HCT116 (cell line): Measurements from ENCODE around the gene TFEB. TPM values are rescaled to one million over a fixed set of nuclear protein-coding genes. Genes with fewer than 3 reads are reported as not detected.

Source experiments
- ATAC-seq: fragments of 200-7000 bp; cut with Tn5 transposase; 2 replicates; pipeline ENCODE4 v1.9.1; 2020; ENCODE audit warnings: mild to moderate bottlenecking, moderate library complexity
- BruUV-seq: library from RNA; stranded (reverse); fragments of 400-500 nt; replicated peaks from 2 replicates; lab custom pipeline; 2021; lab: Mats Ljungman, UMichigan
- CTCF ChIA-PET: fragments of 300-600 bp; sonication (Branson Sonifier 250); formaldehyde crosslinking; loops from one replicate; lab custom pipeline; 2021; ENCODE audit warnings: antibody characterized with exemption; lab: Charles Lee
- POLR2A ChIA-PET: fragments of 300-600, 350-600 bp; sonication (Branson Sonifier 250); formaldehyde crosslinking; loops from one replicate; lab custom pipeline; 2021; ENCODE audit warnings: antibody characterized with exemption; lab: Charles Lee
- RAD21 ChIA-PET, 2 experiments: fragments of 300-600 bp; sonication (Branson Sonifier 250); formaldehyde crosslinking; loops; one replicate each; lab custom pipeline; 2023; ENCODE audit warnings: low total read pairs in 2 of 2; ENCODE audit not compliant: uncharacterized antibody in 2 of 2, unreplicated experiment in 2 of 2, low non-redundant PET in 1 of 2; lab: Charles Lee
- DNase-seq: peaks from one replicate; pipeline ENCODE4 v3.0.0-alpha.2; 2010; ENCODE audit warnings: low read depth, low spot score
- H2AFZ ChIP-seq: fragments of 200-600 bp; shearing (Covaris generic), sonication (generic); 2 replicates; pipeline ENCODE4 v1.6.1; 2017; ENCODE audit warnings: low read depth, mixed run types, mixed read lengths, antibody characterized with exemption, low read length; ENCODE audit not compliant: poor library complexity, severe bottlenecking
- H3K27ac ChIP-seq: 2 replicates; pipeline ENCODE4 v1.5.1; 2012; ENCODE audit warnings: low read depth, low read length
- H3K27me3 ChIP-seq: fragments of 200-600 bp; sonication (generic); 2 replicates; pipeline ENCODE4 v1.6.1; 2016; ENCODE audit warnings: mixed run types, low read length, mixed read lengths; ENCODE audit not compliant: insufficient read depth
- H3K36me3 ChIP-seq, 2 experiments: fragments of 200-500 bp in 1 of 2; fragments of 200-600 bp in 1 of 2; sonication (Bioruptor generic) in 1 of 2; sonication (generic) in 1 of 2; 2 replicates each; pipeline versions ENCODE4 v1.5.1 to v1.6.1; 2014 to 2016; ENCODE audit warnings: low read length in 2 of 2, inconsistent platforms in 1 of 2, mixed read lengths in 1 of 2, mixed run types in 1 of 2; ENCODE audit not compliant: insufficient read depth in 2 of 2, control insufficient read depth in 1 of 2
- H3K4me1 ChIP-seq, 2 experiments: fragments of 200-600 bp in 1 of 2; sonication (generic) in 1 of 2; 2 replicates each; pipeline versions ENCODE4 v1.5.1 to v1.6.1; 2012 to 2017; ENCODE audit warnings: low read length in 2 of 2, inconsistent platforms in 1 of 2, mild to moderate bottlenecking in 1 of 2, mixed read lengths in 1 of 2, mixed run types in 1 of 2, moderate library complexity in 1 of 2; ENCODE audit not compliant: insufficient read depth in 2 of 2, control insufficient read depth in 1 of 2
- H3K4me2 ChIP-seq: fragments of 200-600 bp; sonication (generic); 2 replicates; pipeline ENCODE4 v1.6.1; 2017; ENCODE audit warnings: mixed run types, low read length, mixed read lengths
- H3K4me3 ChIP-seq, 2 experiments: fragments of 200-600 bp in 1 of 2; sonication (generic) in 1 of 2; replicated peaks in 1 of 2; 2 replicates each; pipeline ENCODE4 v1.5.1; 2011 to 2016; ENCODE audit warnings: low read length in 2 of 2, control low read depth in 1 of 2, low read depth in 1 of 2, mild to moderate bottlenecking in 1 of 2, mixed read lengths in 1 of 2, mixed run types in 1 of 2
- H3K79me2 ChIP-seq: fragments of 200-600 bp; sonication (generic); 2 replicates; pipeline ENCODE4 v1.6.1; 2017; ENCODE audit warnings: mild to moderate bottlenecking, mixed run types, low read length, moderate library complexity, mixed read lengths; ENCODE audit not compliant: insufficient read depth
- H3K9ac ChIP-seq: fragments of 200-600 bp; sonication (generic); 2 replicates; pipeline ENCODE4 v1.6.1; 2016; ENCODE audit warnings: low read length, mixed read lengths
- H3K9me2 ChIP-seq: fragments of 200-600 bp; sonication (generic), shearing (Covaris generic); 2 replicates; pipeline ENCODE4 v1.6.1; 2017; ENCODE audit warnings: mixed run types, mild to moderate bottlenecking, moderate library complexity; ENCODE audit not compliant: insufficient read depth
- H3K9me3 ChIP-seq, 2 experiments: fragments of 200-500 bp in 1 of 2; fragments of 200-600 bp in 1 of 2; sonication (Bioruptor generic) in 1 of 2; sonication (generic) in 1 of 2; 2 replicates each; pipeline ENCODE4 v1.6.1; 2014 to 2017; ENCODE audit warnings: low read length in 2 of 2, mixed read lengths in 2 of 2, inconsistent platforms in 1 of 2, low read depth in 1 of 2, mild to moderate bottlenecking in 1 of 2, mixed run types in 1 of 2, moderate library complexity in 1 of 2; ENCODE audit not compliant: control insufficient read depth in 1 of 2, insufficient read depth in 1 of 2
- H4K20me1 ChIP-seq: fragments of 200-600 bp; sonication (generic), shearing (Covaris generic); 2 replicates; pipeline ENCODE4 v1.6.1; 2017; ENCODE audit warnings: mixed run types, mild to moderate bottlenecking, moderate library complexity; ENCODE audit not compliant: insufficient read depth
- CBX3 ChIP-seq: IDR thresholded peaks from 2 replicates; pipeline ENCODE4 v1.6.1; 2012; ENCODE audit warnings: low read depth
- CEBPB ChIP-seq: IDR thresholded peaks from 2 replicates; pipeline ENCODE4 v1.6.1; 2012; ENCODE audit warnings: low read depth
- EGR1 ChIP-seq: IDR thresholded peaks from 2 replicates; pipeline ENCODE4 v1.6.1; 2012; ENCODE audit warnings: low read depth
- ELF1 ChIP-seq: IDR thresholded peaks from 2 replicates; pipeline ENCODE4 v1.6.1; 2012; ENCODE audit warnings: low read depth, borderline replicate concordance
- EZH2 ChIP-seq: fragments of 200-600 bp; sonication (generic); IDR thresholded peaks from 2 replicates; pipeline ENCODE4 v1.6.1; 2017; ENCODE audit warnings: antibody characterized with exemption, mixed run types
- EZH2phosphoT487 ChIP-seq: fragments of 200-600 bp; IDR thresholded peaks from 2 replicates; pipeline ENCODE4 v1.6.1; 2018; ENCODE audit warnings: antibody characterized with exemption, borderline replicate concordance
- JUND ChIP-seq: IDR thresholded peaks from 2 replicates; pipeline ENCODE4 v1.6.1; 2012
- MAX ChIP-seq: IDR thresholded peaks from 2 replicates; pipeline ENCODE4 v1.6.1; 2012
- POLR2A ChIP-seq: IDR thresholded peaks from 2 replicates; pipeline ENCODE4 v1.7.0; 2011; ENCODE audit warnings: borderline replicate concordance; ENCODE audit not compliant: insufficient read depth, insufficient read length; ENCODE audit errors: extremely low read depth
- POLR2AphosphoS5 ChIP-seq: IDR thresholded peaks from 2 replicates; pipeline ENCODE4 v1.6.1; 2011; ENCODE audit warnings: mild to moderate bottlenecking, low read depth, low read length, moderate library complexity
- RAD21 ChIP-seq: IDR thresholded peaks from 2 replicates; pipeline ENCODE4 v1.6.1; 2012; ENCODE audit warnings: low read depth, mild to moderate bottlenecking
- SIN3A ChIP-seq: IDR thresholded peaks from 2 replicates; pipeline ENCODE4 v1.6.1; 2012; ENCODE audit warnings: low read depth
- SP1 ChIP-seq: IDR thresholded peaks from 2 replicates; pipeline ENCODE4 v1.6.1; 2012; ENCODE audit warnings: low read depth
- SRF ChIP-seq: IDR thresholded peaks from 2 replicates; pipeline ENCODE4 v1.6.1; 2012; ENCODE audit warnings: low read depth
- TCF7L2 ChIP-seq: IDR thresholded peaks from 2 replicates; pipeline ENCODE4 v1.7.0; 2011; ENCODE audit warnings: borderline replicate concordance, inconsistent platforms; ENCODE audit not compliant: insufficient read depth, insufficient read length; ENCODE audit errors: extremely low read depth
- YY1 ChIP-seq: IDR thresholded peaks from 2 replicates; pipeline ENCODE4 v1.6.1; 2011; ENCODE audit warnings: low read length, low read depth, moderate library complexity, mild to moderate bottlenecking; ENCODE audit not compliant: insufficient replicate concordance; ENCODE audit errors: extremely low read depth
- ZBTB33 ChIP-seq: IDR thresholded peaks from 2 replicates; pipeline ENCODE4 v1.6.1; 2011; ENCODE audit warnings: mild to moderate bottlenecking, low read length, moderate library complexity; ENCODE audit not compliant: insufficient replicate concordance; ENCODE audit errors: extremely low read depth
- ZFX ChIP-seq: fragments of 450-650 bp; IDR thresholded peaks from 2 replicates; pipeline ENCODE4 v1.6.1; 2017
- ZNF274 ChIP-seq: fragments of 200-500 bp; sonication (Bioruptor generic); IDR thresholded peaks from 2 replicates; pipeline ENCODE4 v1.6.1; 2014; ENCODE audit warnings: mild to moderate bottlenecking, low read depth, low read length, inconsistent platforms
- intact Hi-C: fragments of 100-400 bp; cut with micrococcal nuclease; formaldehyde crosslinking; loops from 2 replicates; pipeline ENCODE4 v1.10.0; 2022
- total RNA-seq: library from RNA; stranded (reverse); gene quantifications from one replicate; pipeline ENCODE4 v1.2.1, GENCODE V29; 2021; ENCODE audit not compliant: unreplicated experiment

Gene TFEB
- total RNA-seq, 1 experiment from 2014 or later: 4.8 TPM

- POLR2A ChIA-PET: no interaction called here
- Histone ChIP-seq H3K9ac (no peak overlapping the region), H3K4me1 (peaks cover 9 to 15% of the 10 kb centered on the region in 2 experiments; a peak in 3 of 4 replicates)
- DNase-seq: no peak
- no peak for TF ChIP-seq POLR2AphosphoS5
- no peak for TF ChIP-seq RAD21
- TF ChIP-seq CBX3: no peak
- TF ChIP-seq SP1: no peak
- TF ChIP-seq ZNF274: no peak
- TF ChIP-seq YY1: no peak
- TF ChIP-seq TCF7L2: no peak
- no peak for TF ChIP-seq ZFX
- no peak for TF ChIP-seq ELF1
- no peak for TF ChIP-seq SIN3A
- no peak for TF ChIP-seq POLR2A
- no peak for TF ChIP-seq JUND
- no peak for TF ChIP-seq MAX
- no peak for TF ChIP-seq EZH2
- no peak for TF ChIP-seq CEBPB
- TF ChIP-seq EGR1: no peak
- TF ChIP-seq SRF: no peak
- no peak for TF ChIP-seq EZH2phosphoT487
- TF ChIP-seq ZBTB33: no peak
- TF ChIP-seq, all 23 proteins: peak for 0
- intact Hi-C loops: no loop called here
- BruUV-seq: no TSS peak
- no peak overlapping the region for H3K4me2 ChIP-seq
- CTCF ChIA-PET: no interaction called here
- H3K9me3 ChIP-seq: no peaks in the 10 kb centered on the region
- no peak overlapping the region for H3K4me3 ChIP-seq
- no peak overlapping the region for H3K27ac ChIP-seq
- H3K27me3 ChIP-seq: no peaks in the 10 kb centered on the region
- H3K9me2 ChIP-seq: no peaks in the 10 kb centered on the region
- RAD21 ChIA-PET: no interaction called here
- H3K79me2 ChIP-seq: no peaks in the 10 kb centered on the region
- no peaks in the 10 kb centered on the region for H4K20me1 ChIP-seq
- no peaks in the 10 kb centered on the region for H3K36me3 ChIP-seq
- ATAC-seq: no peak
- H2AFZ ChIP-seq: no peak overlapping the region
These were observed 14.6 kb downstream of the TFEB start for GRCh38 chr6:41720783-41721182.
